ENCODE results near the gene CEBPA. TPM values are rescaled to one million over a fixed set of nuclear protein-coding genes. Genes with fewer than 3 reads are reported as not detected.
"Not testable (repeated sequence)": the region's sequence is repeated elsewhere in the genome, so short reads cannot be mapped to it uniquely, and the experiment has no call there.

The CEBPA gene
- total RNA-seq, 1 donor from 2014 or later, result 10.8 TPM

DNA sequence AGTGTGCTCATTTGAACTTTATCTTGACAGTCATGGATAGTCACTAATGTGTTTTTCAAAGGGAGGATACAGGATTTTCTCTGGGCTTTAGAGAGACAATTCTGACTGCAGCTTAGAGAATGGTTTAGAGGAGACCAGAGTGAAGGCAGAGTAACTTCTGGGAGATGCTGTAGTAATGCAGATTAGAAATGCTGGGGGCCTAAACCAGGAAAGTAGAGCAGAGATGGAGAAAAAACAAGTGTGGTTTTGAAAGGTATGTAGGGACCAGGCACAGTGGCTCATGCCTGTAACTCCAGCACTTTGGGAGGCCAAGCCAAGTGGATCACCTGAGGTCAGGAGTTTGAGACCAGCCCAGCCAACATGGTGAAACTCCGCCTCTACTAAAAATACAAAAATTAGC is 18.3 kb upstream of the CEBPA start:
- DNase-seq (ENCODE audit: low read depth) (no peak), FAIRE-seq (no peak)
- Histone ChIP-seq H3K4me3 (ENCODE audit: low read depth, low read length) (no peak overlapping the region), H3K27me3 (ENCODE audit: control insufficient read depth, insufficient read depth, low read length) (no peaks in the 10 kb centered on the region), H3K36me3 (ENCODE audit: control insufficient read depth, insufficient read depth, low read length) (no peaks in the 10 kb centered on the region)
- TF ChIP-seq, protein P1, sequence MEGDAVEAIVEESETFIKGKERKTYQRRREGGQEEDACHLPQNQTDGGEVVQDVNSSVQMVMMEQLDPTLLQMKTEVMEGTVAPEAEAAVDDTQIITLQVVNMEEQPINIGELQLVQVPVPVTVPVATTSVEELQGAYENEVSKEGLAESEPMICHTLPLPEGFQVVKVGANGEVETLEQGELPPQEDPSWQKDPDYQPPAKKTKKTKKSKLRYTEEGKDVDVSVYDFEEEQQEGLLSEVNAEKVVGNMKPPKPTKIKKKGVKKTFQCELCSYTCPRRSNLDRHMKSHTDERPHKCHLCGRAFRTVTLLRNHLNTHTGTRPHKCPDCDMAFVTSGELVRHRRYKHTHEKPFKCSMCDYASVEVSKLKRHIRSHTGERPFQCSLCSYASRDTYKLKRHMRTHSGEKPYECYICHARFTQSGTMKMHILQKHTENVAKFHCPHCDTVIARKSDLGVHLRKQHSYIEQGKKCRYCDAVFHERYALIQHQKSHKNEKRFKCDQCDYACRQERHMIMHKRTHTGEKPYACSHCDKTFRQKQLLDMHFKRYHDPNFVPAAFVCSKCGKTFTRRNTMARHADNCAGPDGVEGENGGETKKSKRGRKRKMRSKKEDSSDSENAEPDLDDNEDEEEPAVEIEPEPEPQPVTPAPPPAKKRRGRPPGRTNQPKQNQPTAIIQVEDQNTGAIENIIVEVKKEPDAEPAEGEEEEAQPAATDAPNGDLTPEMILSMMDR (IDR thresholded peaks at IDR 0.05; ENCODE audit: insufficient read depth, low read length, severe bottlenecking), result no peak

DNA sequence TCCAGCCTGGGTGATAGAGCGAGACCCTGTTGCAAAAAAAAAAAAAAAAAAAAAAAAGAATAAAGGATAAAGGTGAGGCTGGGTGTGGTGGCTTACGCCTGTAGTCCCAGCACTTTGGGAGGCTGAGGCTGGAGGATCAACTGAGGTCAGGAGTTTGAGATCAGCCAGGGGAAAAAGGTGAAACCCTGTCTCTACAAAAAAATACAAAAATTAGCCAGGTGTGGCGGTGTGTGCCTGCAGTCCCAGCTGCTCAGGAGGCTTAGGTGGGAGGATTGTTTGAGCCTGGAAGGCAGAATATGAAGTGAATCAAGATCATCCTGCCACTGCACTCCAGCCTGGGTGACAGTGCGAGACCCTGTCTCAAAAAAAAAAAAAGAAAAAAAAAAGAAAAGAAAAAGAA is 15.7 kb upstream of the CEBPA start:
- H3K4me3 ChIP-seq (ENCODE audit: low read depth, low read length); FAIRE-seq; H3K36me3 ChIP-seq (ENCODE audit: control insufficient read depth, insufficient read depth, low read length); H3K27me3 ChIP-seq (ENCODE audit: control insufficient read depth, insufficient read depth, low read length); DNase-seq (ENCODE audit: low read depth): not testable (repeated sequence)

DNA sequence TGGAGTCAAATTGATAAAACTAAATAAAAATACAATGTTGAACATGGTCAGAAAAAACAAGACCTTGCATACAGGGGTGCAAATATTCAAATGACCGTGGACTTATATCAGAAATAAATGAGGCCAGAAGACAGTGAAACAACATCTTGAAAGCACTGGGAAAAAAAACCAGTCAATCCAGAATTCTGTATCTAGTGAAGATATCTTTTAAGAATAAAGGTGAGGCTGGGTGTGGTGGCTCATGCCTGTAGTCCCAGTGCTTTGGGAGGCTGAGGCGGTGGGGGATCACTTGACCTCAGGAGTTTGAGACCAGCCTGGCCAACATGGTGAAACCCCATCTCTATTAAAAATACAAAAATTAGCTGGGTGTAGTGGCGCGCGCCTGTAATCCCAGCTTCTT is 15.2 kb upstream of the CEBPA start:
- TF ChIP-seq, protein P1 (IDR thresholded peaks at IDR 0.05; ENCODE audit: insufficient read depth, low read length, severe bottlenecking), result no peak
- no peak overlapping the region for H3K4me3 ChIP-seq (ENCODE audit: low read depth, low read length)
- no peak for FAIRE-seq
- H3K27me3 ChIP-seq (ENCODE audit: control insufficient read depth, insufficient read depth, low read length), result no peaks in the 10 kb centered on the region
- no peak for DNase-seq (ENCODE audit: low read depth)
- H3K36me3 ChIP-seq (ENCODE audit: control insufficient read depth, insufficient read depth, low read length), result no peaks in the 10 kb centered on the region

DNA sequence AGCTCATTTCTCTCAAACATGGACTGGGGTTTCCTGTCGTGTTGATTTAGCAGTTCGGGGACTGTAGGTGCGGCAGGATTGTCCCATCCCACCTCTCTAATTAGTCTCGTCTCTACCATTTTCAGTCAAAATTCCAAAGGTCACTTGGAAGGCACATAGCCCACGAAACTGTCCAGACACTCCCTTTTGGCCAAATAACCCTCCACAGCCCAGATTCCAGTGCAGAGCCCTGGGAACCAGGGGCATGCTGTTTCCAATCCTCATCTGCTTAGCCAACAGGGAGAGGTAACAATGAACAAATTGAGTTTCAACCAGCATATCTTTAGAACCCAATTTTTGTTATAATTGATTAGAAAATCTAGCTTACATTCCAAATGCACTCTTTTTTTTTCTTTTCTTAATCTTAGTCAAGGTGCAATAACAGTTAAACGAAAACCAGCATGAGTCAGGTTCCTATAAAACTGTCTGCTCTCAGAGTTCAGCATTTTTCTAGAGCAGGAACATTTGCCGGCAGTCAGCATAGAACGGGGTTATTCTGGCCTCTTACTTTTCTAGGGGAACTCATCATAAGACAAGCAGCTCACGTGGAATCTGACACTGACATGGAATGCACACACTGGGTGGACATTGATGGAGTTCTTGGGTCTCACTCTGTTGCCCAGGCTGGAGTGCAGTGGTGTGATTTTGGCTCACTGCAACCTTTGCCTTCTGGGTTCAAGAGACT is 14.4 kb upstream of the CEBPA start:
- Histone ChIP-seq H3K27me3 (ENCODE audit: control insufficient read depth, insufficient read depth, low read length) (no peaks in the 10 kb centered on the region), H3K36me3 (ENCODE audit: control insufficient read depth, insufficient read depth, low read length) (no peaks in the 10 kb centered on the region), H3K4me3 (ENCODE audit: low read depth, low read length) (no peak overlapping the region)
- no peak for FAIRE-seq
- TF ChIP-seq, protein P1 (IDR thresholded peaks at IDR 0.05; ENCODE audit: insufficient read depth, low read length, severe bottlenecking), result no peak
- DNase-seq (ENCODE audit: low read depth), result no peak

DNA sequence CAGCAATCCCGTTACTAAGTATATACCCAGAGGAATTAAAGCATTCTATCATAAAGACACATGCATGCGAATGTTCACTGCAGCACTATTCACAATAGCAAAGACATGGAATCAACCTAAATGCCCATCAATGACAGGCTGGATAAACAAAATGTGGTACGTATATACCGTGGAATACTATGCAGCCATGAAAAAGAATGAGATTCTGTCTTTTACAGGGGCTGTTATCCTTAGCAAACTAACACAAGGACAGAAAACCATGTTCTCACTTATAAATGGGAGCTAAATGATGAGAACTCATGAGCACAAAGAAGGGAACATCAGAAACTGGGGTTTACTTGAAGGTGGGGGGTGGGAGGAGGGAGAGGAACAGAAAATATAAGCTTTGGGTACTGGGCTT is 10.5 kb upstream of the CEBPA start:
- not testable (repeated sequence) for FAIRE-seq

DNA sequence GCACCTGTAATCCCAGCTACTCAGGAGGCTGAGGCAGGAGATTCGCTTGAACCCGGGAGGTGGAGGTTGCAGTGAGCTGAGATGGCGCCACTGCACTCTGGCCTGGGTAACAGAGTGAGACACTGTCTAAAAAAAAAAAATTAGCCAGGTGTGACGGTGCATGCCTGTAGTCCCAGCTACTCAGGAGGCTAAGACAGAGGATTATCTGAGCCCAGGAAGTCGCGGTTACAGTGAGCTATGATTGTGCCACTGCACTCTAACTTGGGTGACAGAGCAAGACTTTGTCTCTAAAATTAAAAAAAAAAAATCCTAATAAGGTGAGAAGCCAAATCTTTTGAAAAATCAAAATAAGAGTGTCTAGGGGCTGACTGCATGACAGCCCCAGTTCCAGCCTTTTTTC is 9.7 kb upstream of the CEBPA start:
- TF ChIP-seq, protein P1 (IDR thresholded peaks at IDR 0.05; ENCODE audit: insufficient read depth, low read length, severe bottlenecking), result no peak
- Histone ChIP-seq H3K4me3 (ENCODE audit: low read depth, low read length) (no peak overlapping the region), H3K27me3 (ENCODE audit: control insufficient read depth, insufficient read depth, low read length) (no peaks in the 10 kb centered on the region), H3K36me3 (ENCODE audit: control insufficient read depth, insufficient read depth, low read length) (no peaks in the 10 kb centered on the region)
- no peak for FAIRE-seq
- no peak for DNase-seq (ENCODE audit: low read depth)

More for the DNA sequence above, 10.5 kb upstream of the CEBPA start:
- not testable (repeated sequence) for DNase-seq (ENCODE audit: low read depth); H3K36me3 ChIP-seq (ENCODE audit: control insufficient read depth, insufficient read depth, low read length); H3K4me3 ChIP-seq (ENCODE audit: low read depth, low read length); H3K27me3 ChIP-seq (ENCODE audit: control insufficient read depth, insufficient read depth, low read length)

DNA sequence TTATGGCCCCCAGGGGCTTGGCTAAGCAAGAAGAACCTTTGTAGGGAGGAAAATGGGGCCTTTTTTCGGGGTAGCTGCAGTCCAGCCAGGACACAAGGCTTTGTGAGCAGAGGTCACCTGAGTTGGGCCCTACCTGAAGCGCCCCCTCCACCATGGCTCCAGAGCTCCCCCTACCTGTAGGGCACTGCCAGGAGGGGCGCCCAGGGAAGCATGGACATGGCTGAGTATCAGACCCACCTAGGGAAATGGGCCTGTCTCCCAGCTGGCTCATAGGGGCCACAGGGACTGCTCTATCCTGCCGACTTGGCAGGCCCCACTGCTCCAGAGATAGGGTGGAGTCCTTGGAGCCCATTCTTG is 9.0 kb upstream of the CEBPA start:
- FAIRE-seq (no peak), DNase-seq (ENCODE audit: low read depth) (no peak)
- Histone ChIP-seq H3K36me3 (ENCODE audit: control insufficient read depth, insufficient read depth, low read length) (no peaks in the 10 kb centered on the region), H3K4me3 (ENCODE audit: low read depth, low read length) (no peak overlapping the region), H3K27me3 (ENCODE audit: control insufficient read depth, insufficient read depth, low read length) (no peaks in the 10 kb centered on the region)
- TF ChIP-seq, protein P1 (IDR thresholded peaks at IDR 0.05; ENCODE audit: insufficient read depth, low read length, severe bottlenecking), result peak; percentile 41
